Motor neuron (in vitro differentiated cells): ENCODE results near the gene KBTBD4. TPM values are rescaled to one million over a fixed set of nuclear protein-coding genes. Genes with fewer than 3 reads are reported as not detected.
A peak's percentile ranks its signal among the peaks of the same experiment; 100 is the strongest.

Experiments
- ATAC-seq, 8 experiments: fragments of 200-7000 bp; cut with Tn5 transposase; replicated peaks in 6 of 8; 2 replicates each; pipeline ENCODE4 v1.8.0; 2021; ENCODE audit warnings: mild to moderate bottlenecking in 8 of 8, moderate library complexity in 8 of 8
- H3K27ac ChIP-seq, 2 donors: fragments of 250-450 bp; sonication (Bioruptor Pico); 2 replicates each; pipeline ENCODE4 v1.9.0; 2021; ENCODE audit warnings: antibody characterized with exemption in 2 of 2, mild to moderate bottlenecking in 2 of 2, moderate library complexity in 1 of 2
- H3K4me1 ChIP-seq, 2 donors: fragments of 250-450 bp; sonication (Bioruptor Pico); replicated peaks in 1 of 2; 2 replicates each; pipeline ENCODE4 v1.6.1; 2021; ENCODE audit warnings: antibody characterized with exemption in 2 of 2, mild to moderate bottlenecking in 2 of 2, moderate library complexity in 1 of 2
- H3K4me3 ChIP-seq, 5 donors: fragments of 250-450 bp; sonication (Bioruptor Pico); 2 replicates each; pipeline ENCODE4 v1.9.0; 2021; ENCODE audit warnings: antibody characterized with exemption in 5 of 5, mild to moderate bottlenecking in 5 of 5, moderate library complexity in 4 of 5
- WGBS, 10 experiments: fragments of 450-650 bp; shearing (Covaris generic); methylation state at CpG; one replicate each; pipeline ENCODE4 v1.0.0; 2022; 5-methylcytosine and 5-hydroxymethylcytosine counted together
- in situ Hi-C, 9 experiments: fragments of 400-800 bp; cut with MboI; loops; one replicate each; pipeline ENCODE4 v1.15.0; 2021; ENCODE audit warnings: low sequenced_read_pairs in 9 of 9, low pct_unique_long_range_greater_than_20kb in 2 of 9; ENCODE audit not compliant: unreplicated experiment in 9 of 9
- total RNA-seq, 8 experiments: library from RNA; unstranded; fragments of 300-600 nt; gene quantifications; 2 replicates each; pipeline versions ENCODE4 v1.2.3 to v1.2.4, GENCODE V29; 2022

The KBTBD4 gene
- total RNA-seq, 8 experiments from 2014 or later = 12.6 to 28.8 (median 18.1) TPM

- Histone ChIP-seq H3K4me1 (peaks cover 0 to 3% of the 10 kb centered on the region in 2 donors), H3K27ac (no peak overlapping the region), H3K4me3 (no peak overlapping the region)
- in situ Hi-C loops = no loop called here
- 80% methylated on average over 3 of the region's 14 CpGs; no CpG with 5 or more reads in 9 of the 10 experiments for WGBS, 10 experiments
- ATAC-seq = peak; percentile 8 to 66 (median 34)
These were observed 9.1 kb upstream of the KBTBD4 start for GRCh38 chr11:47587723-47588326.

- in situ Hi-C loops = no loop called here
- WGBS, 10 experiments = 20 to 80% (median 57%) methylated on average over 1 of the region's 6 CpGs; no CpG with 5 or more reads in 5 of the 10 experiments
- no peak overlapping the region for H3K4me3 ChIP-seq
- H3K4me1 ChIP-seq = peaks cover 0 to 3% of the 10 kb centered on the region in 2 donors
- peak in 7 of 8 experiments; percentile 6 to 24 (median 10) for ATAC-seq
- H3K27ac ChIP-seq = no peak overlapping the region
These were observed 8.4 kb upstream of the KBTBD4 start for GRCh38 chr11:47587039-47587716.

- no peaks in the 10 kb centered on the region for H3K4me1 ChIP-seq
- H3K4me3 ChIP-seq = no peak within 1 kb of the TSS
- H3K27ac ChIP-seq = no peak within 1 kb of the TSS
- in situ Hi-C loops = no loop called here
- 17 to 100% (median 61%) methylated on average over 1 to 7 of the region's 12 CpGs; no CpG with 5 or more reads in 2 of the 10 experiments for WGBS, 10 experiments
- peak; percentile 12 to 61 (median 30) for ATAC-seq
These were observed 7.5 kb upstream of the KBTBD4 start, which contains the start of gene FAM180B for GRCh38 chr11:47586098-47586855. Gene FAM180B, plus strand, starts transcription at chr11:47586678. Its CDS starts 91 bp downstream, at chr11:47586769.

GRCh38 chr11:47583844-47584243 is 5.1 kb upstream of the KBTBD4 start:
- Histone ChIP-seq H3K4me3 (no peak overlapping the region), H3K27ac (no peak overlapping the region), H3K4me1 (peaks cover 2 to 6% of the 10 kb centered on the region in 2 donors)
- ATAC-seq = no peak
- 90 to 100% (median 98%) methylated on average over 1 to 4 of the region's 5 CpGs; no CpG with 5 or more reads in 2 of the 10 experiments for WGBS, 10 experiments
- in situ Hi-C loops = no loop called here

GRCh38 chr11:47577460-47578041 is 1.2 kb downstream of the KBTBD4 start:
- in situ Hi-C loops = no loop called here
- H3K4me3 ChIP-seq = peak overlapping the region; percentile 71 to 94 (median 89)
- no peak for ATAC-seq
- H3K4me1 ChIP-seq = peaks cover 15 to 21% of the 10 kb centered on the region in 2 donors
- peak overlapping the region; percentile 97 to 98 for H3K27ac ChIP-seq
- WGBS, 10 experiments = 25 to 86% (median 70%) methylated on average over 2 to 10 of the region's 13 CpGs; no CpG with 5 or more reads in 3 of the 10 experiments

- WGBS, 10 experiments = 80 to 100% (median 90%) methylated on average over 2 to 9 of the region's 11 CpGs; no CpG with 5 or more reads in 4 of the 10 experiments
- no peak for ATAC-seq
- Histone ChIP-seq H3K4me1 (peaks cover 12 to 15% of the 10 kb centered on the region in 2 donors), H3K27ac (no peak overlapping the region), H3K4me3 (no peak overlapping the region)
- in situ Hi-C loops = loop anchor here in 1 of 9 experiments (25.0 kb wide), 1 partner anchor 161 kb away; the partner anchor contains the start of gene SLC39A13
These were observed 5.4 kb downstream of the KBTBD4 start for GRCh38 chr11:47573321-47573720.

- WGBS, 10 experiments = 40 to 100% (median 90%) methylated on average over 1 to 7 of the region's 8 CpGs; no CpG with 5 or more reads in 3 of the 10 experiments
- peak in 1 of 8 experiments; percentile 20 for ATAC-seq
- Histone ChIP-seq H3K27ac (no peak overlapping the region), H3K4me3 (no peak overlapping the region), H3K4me1 (peaks cover 9 to 10% of the 10 kb centered on the region in 2 donors)
- in situ Hi-C loops = loop anchor here in 1 of 9 experiments (25.0 kb wide), 1 partner anchor 160 kb away; the partner anchor contains the start of gene SLC39A13
These were observed 6.0 kb downstream of the KBTBD4 start for GRCh38 chr11:47572715-47573255.

GRCh38 chr11:47571895-47572294 is 6.9 kb downstream of the KBTBD4 start:
- no peak for ATAC-seq

GRCh38 chr11:47571357-47571729 is 7.4 kb downstream of the KBTBD4 start:
- WGBS, 10 experiments = 60 to 100% (median 87%) methylated on average over 1 to 4 of the region's 4 CpGs; no CpG with 5 or more reads in 2 of the 10 experiments
- Histone ChIP-seq H3K4me3 (no peak overlapping the region), H3K27ac (no peak overlapping the region), H3K4me1 (peaks cover 0 to 3% of the 10 kb centered on the region in 2 donors)
- in situ Hi-C loops = loop anchor here in 1 of 9 experiments (25.0 kb wide), 1 partner anchor 159 kb away; the partner anchor contains the start of gene SLC39A13
- no peak for ATAC-seq

More at GRCh38 chr11:47571895-47572294, 6.9 kb downstream of the KBTBD4 start:
- Histone ChIP-seq H3K4me1 (peaks cover 0 to 2% of the 10 kb centered on the region in 2 donors), H3K27ac (no peak overlapping the region), H3K4me3 (no peak overlapping the region)
- in situ Hi-C loops = loop anchor here in 1 of 9 experiments (25.0 kb wide), 1 partner anchor 160 kb away; the partner anchor contains the start of gene SLC39A13
- WGBS, 10 experiments = 17 to 100% (median 40%) methylated on average over 1 of the region's 1 CpG; no CpG with 5 or more reads in 7 of the 10 experiments

GRCh38 chr11:47570651-47571356 is 8.0 kb downstream of the KBTBD4 start:
- H3K4me3 ChIP-seq = no peak overlapping the region
- WGBS, 10 experiments = 57 to 100% (median 82%) methylated on average over 1 to 3 of the region's 3 CpGs; no CpG with 5 or more reads in 3 of the 10 experiments
- no peak overlapping the region for H3K27ac ChIP-seq
- H3K4me1 ChIP-seq = peaks cover 0 to 8% of the 10 kb centered on the region in 2 donors
- in situ Hi-C loops = loop anchor here in 1 of 9 experiments (25.0 kb wide), 1 partner anchor 159 kb away; the partner anchor contains the start of gene SLC39A13
- ATAC-seq = no peak

GRCh38 chr11:47569646-47570045 is 9.1 kb downstream of the KBTBD4 start:
- H3K4me1 ChIP-seq = peaks cover 5 to 14% of the 10 kb centered on the region in 2 donors
- WGBS, 10 experiments = 96 to 100% (median 100%) methylated on average over 2 to 5 of the region's 7 CpGs; no CpG with 5 or more reads in 5 of the 10 experiments
- ATAC-seq = no peak
- in situ Hi-C loops = loop anchor here in 1 of 9 experiments (25.0 kb wide), 1 partner anchor 157 kb away; the partner anchor contains the start of gene SLC39A13
- H3K4me3 ChIP-seq = no peak overlapping the region
- no peak overlapping the region for H3K27ac ChIP-seq
